ENCODE results near the gene FAM9C. TPM values are rescaled to one million over a fixed set of nuclear protein-coding genes. Genes with fewer than 3 reads are reported as not detected.

FAM9C gene
- total RNA-seq, 1 donor, result not detected

- no peak overlapping the region for H3K4me3 ChIP-seq (ENCODE audit: low read depth, low read length)
- no peak for TF ChIP-seq CTCF (IDR thresholded peaks at IDR 0.05; ENCODE audit: insufficient read depth, low read length)
- DNase-seq (ENCODE audit: low read depth), result peak; percentile 27
These were observed 46.3 kb downstream of the FAM9C start for GRCh38 chrX:12997906-12998687.

DNA sequence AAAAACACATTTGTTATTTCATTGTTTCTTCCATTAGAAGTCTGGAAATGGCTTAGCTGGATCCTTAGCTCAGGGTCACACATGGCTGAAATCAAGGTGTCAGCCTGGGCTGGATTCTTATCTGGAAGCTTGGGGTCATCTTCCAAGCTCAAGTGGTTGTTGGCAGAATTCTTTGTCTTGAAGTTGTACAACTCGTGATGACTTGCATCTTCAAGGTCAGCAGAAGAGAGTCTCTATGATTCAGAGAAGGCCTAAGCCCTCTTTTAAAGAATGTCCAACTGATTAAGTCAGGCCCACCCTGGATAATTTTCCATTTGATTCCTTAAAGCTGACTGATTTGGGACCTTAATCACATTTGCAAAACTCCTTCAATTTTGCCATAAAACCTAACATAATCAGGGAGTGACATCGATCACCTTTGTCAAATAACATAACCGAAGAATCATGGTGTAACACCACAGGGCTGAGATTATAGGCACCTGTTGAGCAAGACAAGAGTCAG lies 47.4 kb downstream of the FAM9C start:
- DNase-seq (ENCODE audit: low read depth), result no peak
- H3K4me3 ChIP-seq (ENCODE audit: low read depth, low read length), result no peak overlapping the region
- TF ChIP-seq CTCF (IDR thresholded peaks at IDR 0.05; ENCODE audit: insufficient read depth, low read length), result no peak

DNA sequence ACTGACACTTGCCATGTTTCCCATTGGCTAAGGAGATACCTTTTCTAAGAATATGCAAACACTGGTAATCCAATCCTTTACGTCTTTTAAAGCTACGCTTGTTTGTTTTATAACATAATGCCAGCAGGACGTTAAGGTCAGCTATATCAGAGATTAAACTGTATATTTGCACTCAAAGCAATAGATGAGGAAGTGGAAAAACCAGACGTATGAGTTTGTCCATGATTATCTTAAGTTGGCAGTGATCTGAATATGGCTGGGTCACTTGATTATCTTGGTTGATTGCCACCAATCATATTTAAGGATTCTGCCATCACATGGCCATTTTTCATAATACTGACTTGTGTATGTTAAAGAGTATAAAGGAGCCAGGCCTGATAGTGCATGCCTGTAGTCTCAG lies 50.1 kb downstream of the FAM9C start:
- no peak for TF ChIP-seq CTCF (IDR thresholded peaks at IDR 0.05; ENCODE audit: insufficient read depth, low read length)
- H3K4me3 ChIP-seq (ENCODE audit: low read depth, low read length), result no peak overlapping the region
- no peak for DNase-seq (ENCODE audit: low read depth)

DNA sequence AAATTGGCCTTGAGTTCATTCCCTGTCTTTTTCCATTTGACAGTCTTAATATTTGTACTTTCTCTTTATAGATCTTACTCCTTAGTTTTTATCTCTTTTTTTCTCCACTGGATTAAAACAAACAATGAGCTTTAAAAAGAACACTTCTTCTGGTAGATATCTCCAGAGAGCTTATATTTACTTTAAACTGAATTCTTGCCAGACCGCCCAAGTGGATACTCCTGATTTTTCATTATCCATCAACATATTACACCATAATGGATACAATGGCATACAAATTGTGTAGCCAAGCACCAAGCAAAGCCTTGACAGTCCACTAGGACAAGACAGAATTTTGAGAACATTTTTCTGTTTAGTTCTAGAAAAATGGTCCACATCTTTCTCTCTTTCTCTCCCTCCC lies 50.6 kb downstream of the FAM9C start:
- no peak overlapping the region for H3K4me3 ChIP-seq (ENCODE audit: low read depth, low read length)
- DNase-seq (ENCODE audit: low read depth), result peak; percentile 56
- no peak for TF ChIP-seq CTCF (IDR thresholded peaks at IDR 0.05; ENCODE audit: insufficient read depth, low read length)

DNA sequence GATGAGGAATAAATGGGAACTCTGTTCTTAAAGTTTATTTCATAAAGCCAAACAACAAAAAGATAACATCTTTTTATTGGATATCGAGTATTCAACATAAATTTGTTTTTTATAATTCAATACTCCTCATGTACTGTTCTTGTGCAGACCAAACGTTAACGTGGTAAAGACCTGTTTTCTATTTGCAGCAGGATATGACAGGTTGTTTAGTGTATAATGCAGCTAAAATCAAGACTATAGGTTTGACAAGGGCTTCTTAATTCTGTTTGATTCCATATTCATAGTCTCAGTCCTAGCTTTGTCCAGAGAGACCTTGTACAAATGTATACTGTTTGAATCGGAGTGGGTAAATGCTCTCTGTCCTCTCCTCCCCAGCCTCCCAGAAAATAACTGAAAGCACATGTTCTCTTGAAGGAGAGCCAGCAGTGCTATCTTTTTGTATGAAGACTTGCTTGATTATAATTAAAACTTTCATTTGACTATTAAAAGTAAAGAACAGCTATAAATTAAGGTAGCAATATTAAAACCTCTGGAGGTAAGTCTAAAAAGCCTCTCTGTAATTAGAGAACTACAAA lies 51.8 kb downstream of the FAM9C start:
- no peak for TF ChIP-seq CTCF (IDR thresholded peaks at IDR 0.05; ENCODE audit: insufficient read depth, low read length)
- DNase-seq (ENCODE audit: low read depth), result no peak
- H3K4me3 ChIP-seq (ENCODE audit: low read depth, low read length), result no peak overlapping the region

- H3K4me3 ChIP-seq (ENCODE audit: low read depth, low read length), result no peak overlapping the region
- no peak for TF ChIP-seq CTCF (IDR thresholded peaks at IDR 0.05; ENCODE audit: insufficient read depth, low read length)
- no peak for DNase-seq (ENCODE audit: low read depth)
These were observed 52.8 kb downstream of the FAM9C start for GRCh38 chrX:12991575-12991974.
